AG04450 (cell line): ENCODE data around the gene PRUNE2. TPM values are rescaled to one million over a fixed set of nuclear protein-coding genes. Genes with fewer than 3 reads are reported as not detected.

Source experiments
- CTCF ChIA-PET: fragments of 300-600, 350-600 bp; formaldehyde crosslinking; extraction: SDS; loops from one replicate; lab custom pipeline; 2022; ENCODE audit warnings: antibody characterized with exemption, inconsistent platforms; lab: Charles Lee
- POLR2A ChIA-PET: fragments of 350-600 bp; formaldehyde crosslinking; extraction: SDS; loops from one replicate; lab custom pipeline; 2021; ENCODE audit warnings: antibody characterized with exemption, inconsistent platforms; lab: Yijun Ruan, JAX
- DNase-seq: peaks from one replicate; pipeline ENCODE4 v3.0.0-alpha.2; 2011; ENCODE audit warnings: low read depth, low spot score
- H3K27ac ChIP-seq: one replicate; pipeline ENCODE4 v1.5.1; 2012; ENCODE audit warnings: low read depth, low read length, control low read depth
- H3K27me3 ChIP-seq: one replicate; pipeline ENCODE4 v1.6.0; 2012; ENCODE audit warnings: low read length; ENCODE audit not compliant: control insufficient read depth, insufficient read depth
- H3K4me3 ChIP-seq: 2 replicates; pipeline ENCODE4 v1.5.1; 2011; ENCODE audit warnings: mild to moderate bottlenecking, low read depth, low read length, control low read depth
- H3K9me3 ChIP-seq: 2 replicates; pipeline ENCODE4 v1.5.1; 2012; ENCODE audit warnings: low read length; ENCODE audit not compliant: control insufficient read depth, insufficient read depth
- polyA plus RNA-seq: library from polyadenylated mRNA; depleted of rRNA; stranded (reverse); fragments of >200 nt; gene quantifications from 2 replicates; pipeline ENCODE4 v1.2.3, GENCODE V29; 2011
- TF ChIP-seq, protein P1 (sequence below): IDR thresholded peaks from 2 replicates; pipeline ENCODE4 v1.5.1; 2011; ENCODE audit warnings: low read depth, low read length, control low read depth, inconsistent platforms

Gene PRUNE2
- polyA plus RNA-seq, 1 experiment: 1.1 TPM

DNA sequence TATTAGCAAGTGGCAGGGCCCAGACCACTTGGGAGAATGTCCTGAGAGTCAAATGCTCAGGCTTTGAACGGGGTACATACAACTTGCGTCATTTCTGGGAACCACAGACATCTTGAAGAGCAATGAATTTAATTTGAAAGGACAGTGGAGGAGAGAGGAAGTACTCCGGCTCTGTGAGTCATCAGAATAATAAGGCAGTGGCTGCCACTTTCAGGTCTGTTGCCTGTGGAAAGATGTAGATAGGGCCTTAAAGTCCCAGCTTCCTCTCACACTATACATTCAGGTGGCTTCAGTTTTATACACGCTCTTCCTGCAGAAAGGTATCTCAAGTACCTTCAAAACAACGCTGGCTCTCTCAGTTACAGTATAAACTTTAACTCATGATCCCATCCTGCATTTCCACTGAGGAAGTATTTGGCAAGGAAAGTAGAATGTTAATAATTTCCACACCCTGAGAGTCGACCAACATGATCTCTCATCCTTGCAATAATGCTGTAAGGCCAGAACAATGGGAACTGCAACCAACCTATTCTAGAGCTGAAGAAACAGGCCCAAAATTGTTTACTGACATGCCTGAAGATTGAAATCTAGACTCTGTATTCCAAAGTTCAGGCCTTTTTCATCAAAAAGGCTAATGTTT, 6.8 kb upstream of the PRUNE2 start:
- POLR2A ChIA-PET: no interaction called here
- H3K27ac ChIP-seq: no peak overlapping the region
- CTCF ChIA-PET: no interaction called here
- H3K4me3 ChIP-seq: no peak overlapping the region
- no peaks in the 10 kb centered on the region for H3K9me3 ChIP-seq
- no peak for DNase-seq
- TF ChIP-seq, protein P1, sequence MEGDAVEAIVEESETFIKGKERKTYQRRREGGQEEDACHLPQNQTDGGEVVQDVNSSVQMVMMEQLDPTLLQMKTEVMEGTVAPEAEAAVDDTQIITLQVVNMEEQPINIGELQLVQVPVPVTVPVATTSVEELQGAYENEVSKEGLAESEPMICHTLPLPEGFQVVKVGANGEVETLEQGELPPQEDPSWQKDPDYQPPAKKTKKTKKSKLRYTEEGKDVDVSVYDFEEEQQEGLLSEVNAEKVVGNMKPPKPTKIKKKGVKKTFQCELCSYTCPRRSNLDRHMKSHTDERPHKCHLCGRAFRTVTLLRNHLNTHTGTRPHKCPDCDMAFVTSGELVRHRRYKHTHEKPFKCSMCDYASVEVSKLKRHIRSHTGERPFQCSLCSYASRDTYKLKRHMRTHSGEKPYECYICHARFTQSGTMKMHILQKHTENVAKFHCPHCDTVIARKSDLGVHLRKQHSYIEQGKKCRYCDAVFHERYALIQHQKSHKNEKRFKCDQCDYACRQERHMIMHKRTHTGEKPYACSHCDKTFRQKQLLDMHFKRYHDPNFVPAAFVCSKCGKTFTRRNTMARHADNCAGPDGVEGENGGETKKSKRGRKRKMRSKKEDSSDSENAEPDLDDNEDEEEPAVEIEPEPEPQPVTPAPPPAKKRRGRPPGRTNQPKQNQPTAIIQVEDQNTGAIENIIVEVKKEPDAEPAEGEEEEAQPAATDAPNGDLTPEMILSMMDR: no peak
- peaks cover 14% of the 10 kb centered on the region for H3K27me3 ChIP-seq

DNA sequence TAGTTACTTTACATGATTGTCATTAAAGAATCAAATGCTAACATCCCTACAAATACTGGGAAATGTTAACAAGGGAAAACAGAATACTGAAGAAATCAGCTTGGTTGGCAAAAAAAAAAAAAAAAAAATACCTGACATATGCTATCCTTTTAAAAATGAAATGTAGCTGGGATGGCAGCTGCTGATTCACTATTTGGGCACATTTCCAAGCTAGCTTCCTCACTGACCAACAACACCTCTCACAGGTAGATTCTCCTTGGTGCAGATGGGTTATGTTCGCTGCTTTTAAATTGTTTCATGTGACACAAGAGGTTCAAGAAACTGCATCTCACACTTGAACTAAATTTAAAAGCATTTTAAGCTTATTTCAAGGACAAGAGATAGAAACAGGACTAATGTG, 6.1 kb upstream of the PRUNE2 start:
- TF ChIP-seq, protein P1: no peak
- Histone ChIP-seq H3K27me3 (peaks cover 19% of the 10 kb centered on the region), H3K4me3 (no peak overlapping the region), H3K9me3 (no peaks in the 10 kb centered on the region), H3K27ac (no peak overlapping the region)
- CTCF ChIA-PET: interaction anchor here (0.9 kb wide), 1 partner anchor 75 kb away, joined by 3 read pairs; no protein-coding TSS in a partner anchor
- DNase-seq: no peak
- POLR2A ChIA-PET: no interaction called here

- POLR2A ChIA-PET: no interaction called here
- TF ChIP-seq, protein P1: no peak
Observed at GRCh38 chr9:76910861-76911260, 4.9 kb upstream of the PRUNE2 start.

GRCh38 chr9:76906647-76906975, 697 bp upstream of the PRUNE2 start:
- TF ChIP-seq, protein P1: no peak
- Histone ChIP-seq H3K27me3 (peaks cover 19% of the 10 kb centered on the region), H3K27ac (no peak overlapping the region), H3K9me3 (no peaks in the 10 kb centered on the region; the same call in 1 of the 2 replicates), H3K4me3 (no peak overlapping the region; the same call in 1 of the 2 replicates)
- CTCF ChIA-PET: interaction anchor here (0.5 kb wide), 1 partner anchor 10 kb away, joined by 3 read pairs; no protein-coding TSS in a partner anchor
- POLR2A ChIA-PET: interaction anchor here (1.3 kb wide), 1 partner anchor 89 kb away, joined by 3 read pairs; no protein-coding TSS in a partner anchor
- no peak for DNase-seq

More at GRCh38 chr9:76910861-76911260, 4.9 kb upstream of the PRUNE2 start:
- Histone ChIP-seq H3K4me3 (no peak overlapping the region), H3K27ac (no peak overlapping the region), H3K27me3 (peaks cover 14% of the 10 kb centered on the region), H3K9me3 (no peaks in the 10 kb centered on the region; the same call in 1 of the 2 replicates)
- no peak for DNase-seq
- CTCF ChIA-PET: interaction anchor here (1.4 kb wide), 1 partner anchor 86 kb away, joined by 3 read pairs; no protein-coding TSS in a partner anchor
